Effector memory CD8-positive, alpha-beta T cell (primary cell): Measurements from ENCODE around the gene DISP3.

Source experiments
- ATAC-seq: fragments of 150-1000 bp; cut with Tn5 transposase; replicated peaks from 2 replicates; pipeline ENCODE4 v1.10.0; 2021; ENCODE audit warnings: mild to moderate bottlenecking, moderate library complexity
- DNase-seq, 3 experiments: peaks; one replicate each; pipeline ENCODE4 v3.0.0; 2021
- H3K27ac Mint-ChIP-seq, 2 donors: one replicate each; pipeline ENCODE4 v1.8.0; 2022; ENCODE audit warnings: mild to moderate bottlenecking in 2 of 2, mixed read lengths in 2 of 2, moderate library complexity in 2 of 2
- H3K27me3 Mint-ChIP-seq, 2 donors: one replicate each; pipeline ENCODE4 v1.8.0; 2022; ENCODE audit warnings: mixed read lengths in 2 of 2
- H3K36me3 Mint-ChIP-seq: one replicate; pipeline ENCODE4 v1.8.0; 2022; ENCODE audit warnings: mild to moderate bottlenecking, moderate library complexity, mixed read lengths; ENCODE audit not compliant: insufficient read depth
- H3K4me1 Mint-ChIP-seq, 2 donors: one replicate each; pipeline ENCODE4 v1.8.0; 2022; ENCODE audit warnings: low read depth in 2 of 2, mixed read lengths in 2 of 2
- H3K4me3 Mint-ChIP-seq, 2 donors: one replicate each; pipeline ENCODE4 v1.8.0; 2022; ENCODE audit warnings: mild to moderate bottlenecking in 2 of 2, mixed read lengths in 2 of 2, moderate library complexity in 2 of 2
- H3K9me3 Mint-ChIP-seq, 2 donors: one replicate each; pipeline ENCODE4 v1.8.0; 2022; ENCODE audit warnings: mixed read lengths in 2 of 2

DISP3 gene

DNA sequence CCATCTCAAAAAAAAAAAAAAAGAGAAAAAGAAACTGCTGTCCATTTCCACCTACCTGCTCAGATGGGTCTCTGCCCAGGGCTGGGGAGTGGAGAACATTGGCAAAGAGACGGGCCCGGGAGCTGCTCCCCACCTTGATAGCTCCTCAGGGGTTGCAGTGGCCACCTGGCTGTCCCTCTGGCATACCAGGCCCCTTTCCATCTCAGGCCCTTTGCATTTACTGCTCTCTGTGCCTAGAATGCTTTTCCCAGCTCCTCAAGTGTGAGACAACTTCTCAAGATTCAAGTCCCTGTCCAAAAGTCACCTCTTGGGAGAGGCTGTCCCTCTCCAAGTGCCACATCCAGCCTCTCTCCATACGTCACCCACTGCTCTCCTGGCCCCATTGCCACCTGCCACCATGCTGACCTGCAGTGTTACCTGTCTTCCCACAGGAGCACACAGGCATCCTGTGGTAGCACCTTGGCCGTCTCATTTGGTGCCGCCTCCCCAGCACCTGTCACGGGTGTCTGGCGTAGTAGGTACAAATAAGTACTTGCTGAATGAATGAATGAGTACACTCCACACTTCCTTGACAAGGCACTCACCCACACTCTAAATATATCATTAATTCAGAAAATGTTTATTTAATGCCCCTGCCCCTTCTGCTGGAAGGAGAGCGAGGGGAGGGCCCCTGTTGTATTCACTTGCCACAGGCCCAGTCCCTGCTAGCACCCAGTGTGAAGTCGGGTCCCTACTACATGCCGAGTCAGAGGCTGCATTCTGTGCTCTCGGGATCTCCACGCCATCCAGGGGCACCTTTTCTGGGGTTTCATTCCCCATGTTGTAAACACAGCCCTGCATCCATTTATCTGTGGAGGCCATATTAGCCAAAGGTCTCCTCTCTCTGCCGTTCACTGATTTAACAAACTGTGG lies 48.8 kb downstream of the DISP3 start:
- DNase-seq = no peak

DNA sequence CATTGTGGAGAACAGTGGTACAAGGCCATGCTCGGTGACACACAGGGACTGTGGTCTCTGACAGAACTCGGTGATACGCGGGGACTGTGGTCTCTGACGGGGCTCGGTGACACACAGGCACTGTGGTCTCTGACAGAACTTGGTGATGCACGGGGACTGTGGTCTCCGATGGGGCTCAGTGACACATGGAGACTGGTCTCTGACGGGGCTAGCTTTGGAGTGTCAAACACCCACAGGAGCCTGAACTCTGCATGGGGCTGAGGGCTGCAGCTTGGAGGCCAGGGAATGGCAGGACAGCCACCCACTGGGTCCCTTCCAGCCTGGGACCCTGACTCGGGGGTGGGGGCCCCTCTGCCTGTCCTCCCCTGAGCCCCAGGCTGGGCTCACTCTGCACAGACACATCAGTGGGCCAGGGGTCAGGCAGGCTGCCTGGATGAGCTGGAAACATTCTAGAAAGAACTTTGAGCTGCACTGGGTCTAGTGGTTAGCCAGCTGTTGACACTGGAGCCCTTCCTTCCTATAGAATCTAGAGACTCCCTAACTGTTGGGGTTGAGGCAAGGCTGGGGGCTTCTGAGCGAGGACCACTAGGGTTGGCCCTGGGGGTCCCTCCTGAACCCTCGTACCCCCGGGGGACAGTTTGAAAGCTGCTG lies 49.8 kb downstream of the DISP3 start:
- Mint-ChIP-seq H3K4me1 (peaks cover 0 to 5% of the 10 kb centered on the region in 2 donors), H3K27me3 (peaks cover 0 to 29% of the 10 kb centered on the region in 2 donors), H3K9me3 (no peaks in the 10 kb centered on the region), H3K4me3 (no peak overlapping the region), H3K27ac (no peak overlapping the region), H3K36me3 (no peaks in the 10 kb centered on the region)
- ATAC-seq (no peak), DNase-seq (no peak)

More for the DNA sequence above, 48.8 kb downstream of the DISP3 start:
- Mint-ChIP-seq H3K4me3 (no peak overlapping the region), H3K27ac (no peak overlapping the region), H3K36me3 (no peaks in the 10 kb centered on the region), H3K9me3 (no peaks in the 10 kb centered on the region), H3K27me3 (peaks cover 0 to 29% of the 10 kb centered on the region in 2 donors), H3K4me1 (peaks cover 0 to 5% of the 10 kb centered on the region in 2 donors)
- ATAC-seq = no peak

DNA sequence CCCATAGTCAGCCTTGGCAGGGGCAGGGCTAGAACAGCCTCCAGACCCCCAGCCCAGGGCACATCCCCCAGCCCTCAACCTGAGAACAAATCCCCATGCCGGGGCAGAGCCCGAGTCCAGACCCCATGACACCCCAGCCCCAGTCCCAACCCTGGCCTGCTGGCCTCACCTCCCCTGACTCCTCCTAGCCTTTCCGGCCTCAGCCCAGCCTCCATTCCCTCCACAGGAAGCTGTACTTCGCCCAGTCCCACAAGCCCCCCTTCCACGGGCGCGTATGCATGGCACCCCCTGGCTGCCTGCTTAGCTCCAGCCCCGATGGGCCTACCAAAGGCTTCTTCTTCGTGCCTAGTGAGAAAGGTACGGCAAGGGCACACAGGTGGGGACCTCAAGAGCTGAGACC lies 50.4 kb downstream of the DISP3 start:
- H3K9me3 Mint-ChIP-seq = no peaks in the 10 kb centered on the region
- H3K27me3 Mint-ChIP-seq = peaks cover 0 to 29% of the 10 kb centered on the region in 2 donors
- DNase-seq (no peak), ATAC-seq (no peak)
- H3K4me1 Mint-ChIP-seq = peaks cover 0 to 5% of the 10 kb centered on the region in 2 donors
- H3K27ac Mint-ChIP-seq = no peak overlapping the region
- H3K36me3 Mint-ChIP-seq = no peaks in the 10 kb centered on the region
- H3K4me3 Mint-ChIP-seq = no peak overlapping the region

DNA sequence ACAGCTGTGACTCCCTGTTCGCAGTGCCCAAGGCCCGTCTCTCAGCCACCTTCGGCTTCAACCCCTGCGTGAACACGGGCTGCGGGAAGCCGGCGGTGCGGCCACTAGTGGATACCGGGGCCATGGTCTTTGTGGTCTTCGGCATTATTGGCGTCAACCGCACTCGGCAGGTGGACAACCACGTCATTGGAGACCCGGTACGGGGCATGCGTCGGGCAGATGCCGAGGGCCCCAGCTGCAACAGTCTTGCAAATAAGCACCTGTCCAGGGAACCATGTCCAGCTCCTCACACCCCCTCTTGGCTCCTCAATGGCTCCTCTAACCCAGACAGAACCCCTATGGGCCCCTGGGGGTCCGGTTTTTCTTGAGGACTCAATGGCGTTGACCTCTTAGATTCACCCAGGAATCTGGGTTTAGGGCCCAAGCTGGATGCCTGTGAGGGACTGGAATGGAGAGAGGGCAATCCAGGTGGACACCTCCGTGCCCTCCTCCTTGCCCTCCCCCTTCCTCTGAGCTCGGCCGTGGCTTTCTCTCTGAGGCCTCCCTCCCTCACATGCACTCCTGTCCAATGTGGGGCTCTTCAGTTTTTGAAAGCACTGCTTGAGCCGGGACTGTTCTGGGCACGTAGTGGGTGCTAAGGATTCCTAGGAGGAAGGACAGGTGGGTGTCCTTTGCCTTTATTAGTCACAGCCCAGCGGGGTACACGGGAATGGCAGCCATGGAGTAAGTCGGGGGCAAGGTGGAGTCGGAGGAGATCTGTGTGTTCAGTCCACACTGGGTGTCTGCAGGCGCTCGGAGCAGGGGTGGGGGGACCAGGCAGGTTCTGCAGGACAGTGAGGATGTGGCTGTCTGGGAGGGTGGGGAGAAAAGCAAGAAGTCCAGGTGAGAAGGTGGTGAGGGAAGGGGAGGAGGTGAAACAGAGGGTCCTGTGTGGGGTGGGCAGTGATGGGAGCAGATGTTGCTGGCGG lies 51.1 kb downstream of the DISP3 start:
- Mint-ChIP-seq H3K9me3 (no peaks in the 10 kb centered on the region), H3K4me1 (peaks cover 0 to 5% of the 10 kb centered on the region in 2 donors), H3K27ac (no peak overlapping the region), H3K27me3 (peaks cover 0 to 29% of the 10 kb centered on the region in 2 donors), H3K4me3 (no peak overlapping the region), H3K36me3 (no peaks in the 10 kb centered on the region)
- ATAC-seq (no peak), DNase-seq (no peak)

DNA sequence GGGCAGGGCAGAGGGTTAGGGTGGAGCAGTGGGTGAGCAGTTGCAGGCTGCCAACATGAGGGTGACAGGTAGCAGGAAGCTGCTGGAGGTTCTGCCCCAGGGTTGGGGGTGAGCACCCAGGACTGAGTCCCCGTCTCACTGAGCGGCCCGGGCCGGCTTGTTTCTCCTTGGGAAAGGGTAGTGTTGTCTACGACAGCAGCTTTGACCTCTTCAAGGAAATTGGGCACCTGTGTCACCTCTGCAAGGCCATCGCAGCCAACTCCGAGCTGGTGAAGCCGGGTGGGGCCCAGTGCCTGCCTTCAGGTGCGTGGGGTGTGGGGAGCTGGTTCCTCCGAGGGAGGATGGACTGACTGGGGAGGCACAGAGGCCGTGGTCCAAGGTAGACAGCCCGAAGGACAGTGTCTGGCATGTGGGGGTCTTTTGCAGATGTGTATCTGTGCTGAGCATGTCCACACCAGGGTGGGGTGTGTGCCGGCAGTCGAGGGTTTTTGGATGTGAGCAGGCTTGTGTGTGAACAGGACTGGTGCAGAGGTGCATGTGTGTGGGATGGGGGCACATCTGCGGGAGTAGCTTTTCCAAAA lies 51.9 kb downstream of the DISP3 start:
- H3K27me3 Mint-ChIP-seq = peaks cover 0 to 36% of the 10 kb centered on the region in 2 donors
- no peaks in the 10 kb centered on the region for H3K36me3 Mint-ChIP-seq
- peaks cover 0 to 5% of the 10 kb centered on the region in 2 donors for H3K4me1 Mint-ChIP-seq
- H3K4me3 Mint-ChIP-seq = no peak overlapping the region
- H3K27ac Mint-ChIP-seq = no peak overlapping the region
- DNase-seq = no peak
- ATAC-seq = no peak
- H3K9me3 Mint-ChIP-seq = no peaks in the 10 kb centered on the region

DNA sequence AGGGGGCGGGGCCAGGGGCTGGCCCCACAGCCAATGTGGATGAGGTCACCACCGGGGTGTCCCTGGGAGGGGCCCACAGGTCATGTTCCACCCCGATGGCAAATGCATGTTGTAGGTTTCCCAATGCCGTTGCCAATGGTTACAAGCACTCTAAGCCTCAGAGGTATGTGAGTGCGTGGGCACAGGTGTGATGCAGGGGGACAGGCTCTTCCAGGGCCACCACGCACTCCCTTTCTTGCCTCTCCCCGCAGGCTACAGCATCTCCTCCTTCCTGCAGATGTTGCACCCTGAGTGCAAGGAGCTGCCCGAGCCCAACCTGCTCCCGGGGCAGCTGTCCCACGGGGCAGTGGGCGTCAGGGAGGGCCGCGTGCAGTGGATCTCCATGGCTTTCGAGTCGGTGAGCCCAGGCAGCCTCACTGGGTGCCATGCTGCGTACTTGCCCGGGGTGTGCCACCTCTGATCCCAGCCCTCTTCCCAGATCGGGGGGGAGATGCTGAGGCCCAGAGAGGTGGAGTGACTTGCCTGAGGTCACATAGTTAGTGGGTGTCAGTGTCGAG lies 52.4 kb downstream of the DISP3 start:
- H3K4me3 Mint-ChIP-seq = no peak overlapping the region
- H3K4me1 Mint-ChIP-seq = peaks cover 0 to 5% of the 10 kb centered on the region in 2 donors
- ATAC-seq (no peak), DNase-seq (no peak)
- H3K27me3 Mint-ChIP-seq = peaks cover 0 to 41% of the 10 kb centered on the region in 2 donors
- H3K36me3 Mint-ChIP-seq = no peaks in the 10 kb centered on the region
- H3K9me3 Mint-ChIP-seq = no peaks in the 10 kb centered on the region
- no peak overlapping the region for H3K27ac Mint-ChIP-seq

DNA sequence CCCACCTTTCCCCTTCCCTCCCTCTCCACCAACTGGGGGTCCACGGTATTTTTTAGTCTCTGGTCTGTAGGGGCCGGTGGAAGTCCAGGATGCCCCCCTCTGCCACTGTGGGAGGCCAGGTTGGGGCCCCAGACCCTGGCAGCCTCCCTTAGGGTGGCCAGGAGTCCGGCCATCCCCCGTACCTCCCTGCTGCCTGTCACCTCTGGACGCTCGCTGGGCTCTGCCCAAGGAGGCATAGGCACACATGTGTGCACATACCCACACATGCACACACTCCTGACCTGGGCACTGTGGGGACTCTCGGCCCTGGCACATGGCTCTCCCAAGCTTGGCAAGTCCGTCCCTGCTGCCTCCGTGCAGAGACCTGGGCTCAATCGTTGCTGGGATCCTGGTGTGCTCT lies 53.0 kb downstream of the DISP3 start:
- no peak overlapping the region for H3K27ac Mint-ChIP-seq
- peaks cover 0 to 5% of the 10 kb centered on the region in 2 donors for H3K4me1 Mint-ChIP-seq
- DNase-seq (no peak), ATAC-seq (no peak)
- peaks cover 0 to 45% of the 10 kb centered on the region in 2 donors for H3K27me3 Mint-ChIP-seq
- no peak overlapping the region for H3K4me3 Mint-ChIP-seq
- no peaks in the 10 kb centered on the region for H3K9me3 Mint-ChIP-seq
- no peaks in the 10 kb centered on the region for H3K36me3 Mint-ChIP-seq

DNA sequence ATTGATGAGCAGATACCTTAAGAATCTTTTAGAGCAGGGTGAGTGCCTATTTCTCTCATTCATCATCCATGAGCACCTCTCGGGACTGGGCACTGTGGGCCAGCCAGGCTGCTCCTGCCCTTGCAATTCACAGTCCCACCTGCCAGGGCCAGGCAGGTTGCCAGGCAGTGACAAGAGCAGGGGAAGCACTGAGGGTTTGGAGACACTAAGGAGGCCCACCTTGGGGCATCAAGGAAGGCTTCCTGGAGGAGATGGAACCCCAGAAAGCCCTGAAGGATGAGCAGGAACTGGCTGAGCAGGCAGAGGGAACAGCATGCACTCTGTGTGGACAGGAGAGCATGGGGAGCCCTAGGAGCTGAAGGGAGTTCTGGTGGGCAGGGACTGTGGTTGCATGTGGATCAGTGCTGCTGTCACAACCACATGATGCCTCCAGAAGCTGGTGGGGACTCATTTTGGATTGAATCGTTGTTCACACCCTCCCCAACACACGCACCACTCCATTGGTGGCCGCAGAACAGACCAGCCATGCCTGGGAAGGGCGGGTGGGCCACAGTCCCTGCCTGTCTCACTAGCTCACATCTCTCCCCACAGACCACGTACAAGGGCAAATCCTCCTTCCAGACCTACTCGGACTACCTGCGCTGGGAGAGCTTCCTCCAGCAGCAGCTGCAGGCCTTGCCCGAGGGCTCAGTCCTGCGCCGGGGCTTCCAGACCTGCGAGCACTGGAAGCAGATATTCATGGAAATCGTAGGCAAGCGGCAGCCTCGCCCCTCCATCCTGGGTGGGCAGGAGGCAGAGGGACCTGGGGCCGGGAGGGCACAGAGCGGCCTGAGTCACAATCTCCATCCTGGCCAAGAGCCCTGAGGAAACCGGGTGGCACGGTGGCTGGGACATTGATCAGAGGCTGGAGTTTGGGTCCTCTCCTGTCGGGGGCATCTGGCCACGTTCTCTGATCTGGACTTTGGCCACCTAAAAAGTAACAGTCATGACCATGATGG lies 55.1 kb downstream of the DISP3 start:
- Mint-ChIP-seq H3K36me3 (no peaks in the 10 kb centered on the region), H3K27ac (no peak overlapping the region), H3K4me3 (no peak overlapping the region), H3K27me3 (peaks cover 0 to 59% of the 10 kb centered on the region in 2 donors), H3K4me1 (peaks cover 0 to 5% of the 10 kb centered on the region in 2 donors), H3K9me3 (no peaks in the 10 kb centered on the region)
- no peak for DNase-seq
- no peak for ATAC-seq

DNA sequence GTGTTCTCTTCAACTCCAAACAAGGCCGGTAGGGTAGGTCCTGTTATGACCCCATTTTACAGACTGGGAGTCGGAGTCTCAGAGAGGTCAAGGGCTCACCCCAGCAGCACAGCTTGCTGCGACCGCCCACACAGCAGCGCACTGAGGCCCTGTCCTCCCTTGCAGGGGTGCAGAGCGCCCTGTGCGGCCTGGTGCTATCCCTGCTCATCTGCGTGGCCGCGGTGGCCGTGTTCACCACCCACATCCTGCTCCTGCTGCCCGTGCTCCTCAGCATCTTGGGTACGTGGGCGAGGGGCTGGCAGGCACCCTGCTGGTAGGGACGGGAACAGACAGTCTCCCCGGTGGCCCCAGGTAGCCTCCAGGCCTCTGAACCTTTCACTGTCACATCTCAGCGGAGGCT lies 55.9 kb downstream of the DISP3 start:
- Mint-ChIP-seq H3K27me3 (peaks cover 0 to 61% of the 10 kb centered on the region in 2 donors), H3K4me3 (no peak overlapping the region), H3K9me3 (no peaks in the 10 kb centered on the region), H3K27ac (no peak overlapping the region), H3K4me1 (peaks cover 0 to 5% of the 10 kb centered on the region in 2 donors), H3K36me3 (no peaks in the 10 kb centered on the region)
- no peak for DNase-seq
- ATAC-seq = no peak

DNA sequence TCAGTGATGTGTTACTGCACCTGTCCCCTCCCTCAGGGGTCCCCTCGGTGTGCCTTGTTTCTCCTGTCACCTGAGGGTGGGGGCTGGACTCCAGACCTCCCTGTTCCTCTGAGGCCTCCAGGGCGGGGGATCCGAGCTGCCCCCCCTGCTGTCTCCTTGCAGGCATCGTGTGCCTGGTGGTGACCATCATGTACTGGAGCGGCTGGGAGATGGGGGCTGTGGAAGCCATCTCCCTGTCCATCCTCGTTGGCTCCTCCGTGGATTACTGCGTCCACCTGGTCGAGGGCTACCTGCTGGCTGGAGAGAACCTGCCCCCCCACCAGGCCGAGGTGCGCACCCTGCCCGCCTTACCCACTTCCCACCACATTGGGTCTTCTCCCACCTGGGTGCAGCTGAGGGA lies 56.4 kb downstream of the DISP3 start:
- H3K4me1 Mint-ChIP-seq = peaks cover 0 to 4% of the 10 kb centered on the region in 2 donors
- H3K27me3 Mint-ChIP-seq = peaks cover 0 to 61% of the 10 kb centered on the region in 2 donors
- H3K9me3 Mint-ChIP-seq = no peaks in the 10 kb centered on the region
- ATAC-seq = no peak
- no peak overlapping the region for H3K27ac Mint-ChIP-seq
- DNase-seq = no peak
- no peak overlapping the region for H3K4me3 Mint-ChIP-seq
- H3K36me3 Mint-ChIP-seq = no peaks in the 10 kb centered on the region

DNA sequence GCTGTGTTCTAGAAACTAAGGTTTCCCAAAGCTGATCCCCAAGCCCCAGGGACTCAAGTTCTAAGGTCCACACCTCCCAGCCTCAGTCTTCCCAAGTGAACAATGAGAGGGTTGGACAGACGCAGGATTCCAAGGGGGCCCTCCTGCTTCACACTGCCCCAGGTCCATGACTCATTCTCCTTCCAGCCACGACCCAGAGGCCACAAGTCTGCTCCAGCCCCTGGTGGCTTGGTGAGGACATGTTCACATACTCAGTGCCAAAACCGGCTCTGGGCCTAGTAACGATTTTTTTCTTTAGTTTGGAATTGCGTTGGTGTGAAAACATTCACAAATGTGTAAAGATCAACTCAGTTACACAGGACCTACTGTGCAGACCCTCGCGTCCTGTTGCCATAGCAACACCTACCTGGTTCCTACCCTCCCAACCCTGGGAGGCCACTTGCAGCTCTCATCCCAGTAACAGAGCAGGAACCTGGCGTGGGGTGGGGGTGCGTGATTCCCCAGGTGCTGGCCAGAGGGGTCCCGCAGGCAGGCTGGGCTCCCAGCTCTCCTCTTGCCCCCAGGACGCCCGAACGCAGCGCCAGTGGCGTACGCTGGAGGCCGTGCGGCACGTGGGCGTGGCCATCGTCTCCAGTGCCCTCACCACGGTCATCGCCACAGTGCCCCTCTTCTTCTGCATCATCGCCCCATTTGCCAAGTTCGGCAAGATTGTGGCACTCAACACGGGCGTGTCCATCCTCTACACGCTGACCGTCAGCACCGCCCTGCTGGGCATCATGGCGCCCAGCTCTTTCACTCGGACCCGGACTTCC lies 57.0 kb downstream of the DISP3 start:
- DNase-seq = no peak
- no peak for ATAC-seq
- Mint-ChIP-seq H3K9me3 (no peaks in the 10 kb centered on the region), H3K27me3 (peaks cover 0 to 61% of the 10 kb centered on the region in 2 donors), H3K4me3 (no peak overlapping the region), H3K4me1 (no peaks in the 10 kb centered on the region), H3K27ac (no peak overlapping the region), H3K36me3 (no peaks in the 10 kb centered on the region)
